Measurements from ENCODE around the gene FOCAD. TPM values are rescaled to one million over a fixed set of nuclear protein-coding genes. Genes with fewer than 3 reads are reported as not detected.

Gene FOCAD
- total RNA-seq, 1 experiment from 2014 or later = 43.3 TPM

DNA sequence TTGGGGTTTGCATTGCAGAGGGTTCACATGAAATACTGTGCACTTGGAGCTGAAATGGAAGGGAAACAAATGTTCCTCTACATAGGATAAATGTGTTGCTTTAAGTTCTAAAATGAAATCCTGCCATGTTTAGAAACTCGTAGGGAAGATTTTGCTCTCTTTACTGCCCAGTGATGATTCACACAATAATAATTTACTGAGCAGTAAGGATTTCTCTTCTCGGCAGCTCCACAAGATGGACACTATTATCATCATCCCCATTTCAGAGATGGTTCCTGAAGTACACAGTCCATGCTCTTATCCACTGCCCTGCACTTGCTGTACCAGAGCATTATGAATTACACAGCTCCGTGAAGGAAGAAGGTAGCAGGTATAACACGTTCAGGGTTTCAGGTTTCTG, 343.2 kb downstream of the FOCAD start:
- WGBS (ENCODE audit: extremely low coverage, insufficient read length, low lambda C conversion rate) = no CpG with 5 or more reads among the region's 4 CpGs
- H3K9me3 Mint-ChIP-seq = peaks cover under 1% of the 10 kb centered on the region in 2 experiments; a peak in 2 of 5 replicates
- H3K27me3 ChIP-seq (ENCODE audit: insufficient read depth, low read length) = no peaks in the 10 kb centered on the region
- H2AFZ ChIP-seq (ENCODE audit: low read length) = no peak overlapping the region
- no peak overlapping the region for H3K27ac ChIP-seq (ENCODE audit: insufficient read length, low read depth, low read length)
- peaks cover 6% of the 10 kb centered on the region for H3K23me2 ChIP-seq (ENCODE audit: insufficient read length, low read depth, low read length, poor library complexity, severe bottlenecking)
- DNase-seq = no peak
- H2BK5ac ChIP-seq (ENCODE audit: insufficient read length, low read length) = no peak overlapping the region
- no peak overlapping the region for H3K9ac ChIP-seq (ENCODE audit: extremely low read depth, insufficient read length, low read length)
- H3K27me3 Mint-ChIP-seq (ENCODE audit: low read depth) = peaks cover 4% of the 10 kb centered on the region
- H3K36me3 Mint-ChIP-seq (ENCODE audit: insufficient read depth in 1 of 3, low read depth in 3 of 3) = peaks cover 0 to 3% (median 0%) of the 10 kb centered on the region in 3 experiments; a peak in 2 of 7 replicates
- H2BK120ac ChIP-seq (ENCODE audit: low read depth, low read length, poor library complexity, severe bottlenecking) = no peak overlapping the region
- H3K14ac ChIP-seq (ENCODE audit: insufficient read depth, low read length) = no peak overlapping the region
- H4K91ac ChIP-seq (ENCODE audit: insufficient read length, low read depth, low read length) = no peak overlapping the region
- H4K20me1 ChIP-seq (ENCODE audit: control insufficient read depth, insufficient read depth, insufficient read length) = no peaks in the 10 kb centered on the region
- H3K79me1 ChIP-seq (ENCODE audit: insufficient read depth, low read depth, low read length, poor library complexity, severe bottlenecking) = no peaks in the 10 kb centered on the region
- H2AK5ac ChIP-seq (ENCODE audit: insufficient read length, low read length) = no peak overlapping the region
- H2BK15ac ChIP-seq (ENCODE audit: low read depth, low read length) = no peak overlapping the region
- H3K4ac ChIP-seq (ENCODE audit: low read depth, low read length) = no peak overlapping the region
- no peak overlapping the region for H4K8ac ChIP-seq (replicated peaks; ENCODE audit: insufficient read length, low read depth, low read length)
- no peak overlapping the region for H3K18ac ChIP-seq (ENCODE audit: insufficient read length, low read depth, low read length)
- H3K4me3 Mint-ChIP-seq = no peak overlapping the region
- no peak overlapping the region for H2BK12ac ChIP-seq (ENCODE audit: insufficient read length, low read depth, low read length)
- no peak overlapping the region for H3K4me2 ChIP-seq (ENCODE audit: insufficient read depth, insufficient read length, low read length)
- H3K9me3 ChIP-seq (ENCODE audit: control insufficient read depth, low read depth, low read length) = no peaks in the 10 kb centered on the region
- no peak overlapping the region for H3K27ac Mint-ChIP-seq
- no peak overlapping the region for H2BK20ac ChIP-seq (ENCODE audit: low read depth, low read length, poor library complexity, severe bottlenecking)
- TF ChIP-seq, protein P1, sequence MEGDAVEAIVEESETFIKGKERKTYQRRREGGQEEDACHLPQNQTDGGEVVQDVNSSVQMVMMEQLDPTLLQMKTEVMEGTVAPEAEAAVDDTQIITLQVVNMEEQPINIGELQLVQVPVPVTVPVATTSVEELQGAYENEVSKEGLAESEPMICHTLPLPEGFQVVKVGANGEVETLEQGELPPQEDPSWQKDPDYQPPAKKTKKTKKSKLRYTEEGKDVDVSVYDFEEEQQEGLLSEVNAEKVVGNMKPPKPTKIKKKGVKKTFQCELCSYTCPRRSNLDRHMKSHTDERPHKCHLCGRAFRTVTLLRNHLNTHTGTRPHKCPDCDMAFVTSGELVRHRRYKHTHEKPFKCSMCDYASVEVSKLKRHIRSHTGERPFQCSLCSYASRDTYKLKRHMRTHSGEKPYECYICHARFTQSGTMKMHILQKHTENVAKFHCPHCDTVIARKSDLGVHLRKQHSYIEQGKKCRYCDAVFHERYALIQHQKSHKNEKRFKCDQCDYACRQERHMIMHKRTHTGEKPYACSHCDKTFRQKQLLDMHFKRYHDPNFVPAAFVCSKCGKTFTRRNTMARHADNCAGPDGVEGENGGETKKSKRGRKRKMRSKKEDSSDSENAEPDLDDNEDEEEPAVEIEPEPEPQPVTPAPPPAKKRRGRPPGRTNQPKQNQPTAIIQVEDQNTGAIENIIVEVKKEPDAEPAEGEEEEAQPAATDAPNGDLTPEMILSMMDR (conservative IDR thresholded peaks at IDR 0.05) = no peak
- no peaks in the 10 kb centered on the region for H3K79me2 ChIP-seq (ENCODE audit: insufficient read depth, low read length)
- H3T11ph ChIP-seq (ENCODE audit: low read length) = no peak overlapping the region
- H4K5ac ChIP-seq (ENCODE audit: insufficient read length, low read depth, low read length) = no peak overlapping the region
- no peak overlapping the region for H3K23ac ChIP-seq (ENCODE audit: insufficient read length, low read depth, low read length)
- peaks cover under 1 to 4% of the 10 kb centered on the region in 2 experiments; a peak in 2 of 4 replicates for H3K4me1 Mint-ChIP-seq
- H3K56ac ChIP-seq (ENCODE audit: insufficient read length, low read depth, low read length) = no peak overlapping the region
- H3K4me1 ChIP-seq (ENCODE audit: insufficient read depth, low read length) = no peaks in the 10 kb centered on the region; the same call in 1 of the 2 replicates
